Endothelial cell of umbilical vein (primary cell): Measurements from ENCODE around the gene RBM20. TPM values are rescaled to one million over a fixed set of nuclear protein-coding genes. Genes with fewer than 3 reads are reported as not detected.

Experiments used
- BruUV-seq: library from RNA; stranded (reverse); fragments of 400-500 nt; replicated peaks from 2 replicates; lab custom pipeline; 2021; lab: Mats Ljungman, UMichigan
- CTCF ChIA-PET: fragments of 300-600, 350-600 bp; sonication (Branson Sonifier 250); formaldehyde crosslinking; loops from one replicate; lab custom pipeline; 2021; ENCODE audit warnings: antibody characterized with exemption, inconsistent platforms; lab: Charles Lee
- POLR2A ChIA-PET: fragments of 300-600, 350-600 bp; sonication (Branson Sonifier 250); formaldehyde crosslinking; loops from one replicate; lab custom pipeline; 2021; ENCODE audit warnings: antibody characterized with exemption, inconsistent platforms; lab: Charles Lee
- DNase-seq: peaks from one replicate; pipeline ENCODE4 v3.0.0-alpha.2; 2011; ENCODE audit warnings: low read depth, low spot score
- FAIRE-seq: peaks from 2 replicates; lab custom pipeline; 2011; peaks lifted over from hg19 to GRCh38; lab: Jason Lieb, UNC
- H2AFZ ChIP-seq: 2 replicates; pipeline ENCODE4 v1.6.0; 2012; ENCODE audit warnings: low read depth, low read length, control low read depth, inconsistent platforms
- H3K27ac ChIP-seq: 2 replicates; pipeline ENCODE4 v1.5.1; 2011; ENCODE audit warnings: low read depth, mild to moderate bottlenecking, control low read depth, low read length, moderate library complexity; ENCODE audit not compliant: insufficient read depth
- H3K27me3 ChIP-seq, 2 experiments: 2 replicates each; pipeline versions ENCODE4 v1.6.0 to v1.6.1; 2011; ENCODE audit warnings: low read length in 2 of 2, mixed read lengths in 1 of 2; ENCODE audit not compliant: control insufficient read depth in 2 of 2, insufficient read depth in 2 of 2
- H3K36me3 ChIP-seq, 2 experiments: 2 replicates in 1 of 2; 3 replicates in 1 of 2; pipeline ENCODE4 v1.5.1; 2011; ENCODE audit warnings: low read length in 2 of 2, mild to moderate bottlenecking in 1 of 2, moderate library complexity in 1 of 2; ENCODE audit not compliant: control insufficient read depth in 2 of 2, insufficient read depth in 2 of 2; ENCODE audit errors: extremely low read depth in 1 of 2
- H3K4me1 ChIP-seq: 3 replicates; pipeline ENCODE4 v1.5.1; 2011; ENCODE audit warnings: mild to moderate bottlenecking, low read length; ENCODE audit not compliant: control insufficient read depth, insufficient read depth; ENCODE audit errors: extremely low read depth
- H3K4me2 ChIP-seq: 2 replicates; pipeline ENCODE4 v1.6.1; 2011; ENCODE audit warnings: low read length, control low read depth, mixed read lengths; ENCODE audit not compliant: insufficient read depth
- H3K4me3 ChIP-seq, 3 experiments: fragments of 200-600 bp in 1 of 3; sonication (generic), shearing (Covaris generic) in 1 of 3; replicated peaks in 1 of 3; 2 replicates each; pipeline ENCODE4 v1.5.1; 2011 to 2016; ENCODE audit warnings: control low read depth in 3 of 3, low read length in 3 of 3, mild to moderate bottlenecking in 2 of 3, inconsistent platforms in 1 of 3, low read depth in 1 of 3, moderate library complexity in 1 of 3; ENCODE audit not compliant: insufficient read depth in 1 of 3
- H3K79me2 ChIP-seq: 2 replicates; pipeline ENCODE4 v1.6.0; 2012; ENCODE audit warnings: low read length, inconsistent platforms; ENCODE audit not compliant: control insufficient read depth, insufficient read depth
- H3K9ac ChIP-seq: replicated peaks from 2 replicates; pipeline ENCODE3; 2011; ENCODE audit warnings: low read length, control low read depth; ENCODE audit not compliant: insufficient read depth; ENCODE audit errors: extremely low read depth
- H3K9me1 ChIP-seq: replicated peaks from 3 replicates; pipeline ENCODE4 v1.6.0; 2011; ENCODE audit warnings: mild to moderate bottlenecking, low read length; ENCODE audit not compliant: control insufficient read depth, insufficient read depth; ENCODE audit errors: extremely low read depth
- H3K9me3 ChIP-seq: replicated peaks from 2 replicates; pipeline ENCODE4 v1.5.1; 2012; ENCODE audit warnings: low read length, inconsistent platforms; ENCODE audit not compliant: control insufficient read depth, insufficient read depth
- H4K20me1 ChIP-seq: replicated peaks from 2 replicates; pipeline ENCODE3; 2011; ENCODE audit warnings: mild to moderate bottlenecking, low read length; ENCODE audit not compliant: control insufficient read depth, insufficient read depth; ENCODE audit errors: extremely low read depth
- CTCF ChIP-seq, 2 donors: IDR thresholded peaks; 1 replicate in 1 of 2; 2 replicates in 1 of 2; pipeline ENCODE4 v1.5.1; 2011; ENCODE audit warnings: low read length in 2 of 2, mild to moderate bottlenecking in 2 of 2, moderate library complexity in 2 of 2, control low read depth in 1 of 2, inconsistent platforms in 1 of 2, low read depth in 1 of 2; ENCODE audit not compliant: insufficient read depth in 1 of 2; ENCODE audit errors: extremely low read depth in 1 of 2
- EZH2 ChIP-seq: IDR thresholded peaks from 2 replicates; pipeline ENCODE4 v1.6.1; 2012; ENCODE audit warnings: borderline replicate concordance, low read depth, mild to moderate bottlenecking, moderate library complexity, low read length, inconsistent platforms; ENCODE audit not compliant: severe bottlenecking
- FOS ChIP-seq: IDR thresholded peaks from 2 replicates; pipeline ENCODE4 v1.6.1; 2011; ENCODE audit warnings: mild to moderate bottlenecking, low read length, moderate library complexity, borderline replicate concordance; ENCODE audit not compliant: insufficient read depth
- GATA2 ChIP-seq: IDR thresholded peaks from 2 replicates; pipeline ENCODE4 v1.7.0; 2011; ENCODE audit warnings: low read depth, mild to moderate bottlenecking, moderate library complexity, mixed read lengths, low read length; ENCODE audit not compliant: insufficient read length, insufficient read depth
- JUN ChIP-seq: IDR thresholded peaks from 2 replicates; pipeline ENCODE4 v1.6.1; 2011; ENCODE audit warnings: borderline replicate concordance, low read depth; ENCODE audit not compliant: insufficient read length, insufficient read depth
- MAX ChIP-seq: IDR thresholded peaks from 2 replicates; pipeline ENCODE4 v1.6.1; 2011; ENCODE audit not compliant: insufficient read depth, insufficient read length
- MYC ChIP-seq: IDR thresholded peaks from one replicate; pipeline ENCODE4 v1.6.1; 2011; ENCODE audit warnings: mild to moderate bottlenecking, low read depth, low read length
- POLR2A ChIP-seq: IDR thresholded peaks from 2 replicates; pipeline ENCODE4 v1.6.1; 2012; ENCODE audit warnings: low read depth, mild to moderate bottlenecking, control low read depth, low read length
- POLR2AphosphoS5 ChIP-seq: IDR thresholded peaks from 2 replicates; pipeline ENCODE4 v1.6.1; 2012; ENCODE audit warnings: low read depth, mild to moderate bottlenecking, control low read depth, low read length, moderate library complexity; ENCODE audit not compliant: insufficient read depth
- dilution Hi-C: fragments of 300-500 bp; cut with MboI; formaldehyde crosslinking; loops from one replicate; pipeline ENCODE4 v1.15.0; 2019; ENCODE audit warnings: low sequenced_read_pairs; ENCODE audit not compliant: extremely low pct_ligation_motif_present
- intact Hi-C: fragments of 100-400 bp; cut with micrococcal nuclease; formaldehyde crosslinking; loops from one replicate; pipeline ENCODE4 v1.10.0; 2022
- polyA plus RNA-seq, 4 experiments: library from polyadenylated mRNA; depleted of rRNA in 3 of 4; stranded (reverse) in 3 of 4; unstranded in 1 of 4; fragments of >200 nt; gene quantifications; 2 replicates each; pipeline versions ENCODE4 v1.2.1 to v1.2.3, GENCODE V29; 2011 to 2012; ENCODE audit warnings: missing spikeins in 1 of 4
- total RNA-seq: library from RNA; stranded (reverse); gene quantifications from 2 replicates; pipeline ENCODE4 v1.2.3, GENCODE V29; 2021

The RBM20 gene
- total and polyA plus RNA-seq, 2 donors (not counting 3 experiments of a cell fraction or from before 2014, with no cell fraction given), result 0.04 TPM; not detected in 1

DNA sequence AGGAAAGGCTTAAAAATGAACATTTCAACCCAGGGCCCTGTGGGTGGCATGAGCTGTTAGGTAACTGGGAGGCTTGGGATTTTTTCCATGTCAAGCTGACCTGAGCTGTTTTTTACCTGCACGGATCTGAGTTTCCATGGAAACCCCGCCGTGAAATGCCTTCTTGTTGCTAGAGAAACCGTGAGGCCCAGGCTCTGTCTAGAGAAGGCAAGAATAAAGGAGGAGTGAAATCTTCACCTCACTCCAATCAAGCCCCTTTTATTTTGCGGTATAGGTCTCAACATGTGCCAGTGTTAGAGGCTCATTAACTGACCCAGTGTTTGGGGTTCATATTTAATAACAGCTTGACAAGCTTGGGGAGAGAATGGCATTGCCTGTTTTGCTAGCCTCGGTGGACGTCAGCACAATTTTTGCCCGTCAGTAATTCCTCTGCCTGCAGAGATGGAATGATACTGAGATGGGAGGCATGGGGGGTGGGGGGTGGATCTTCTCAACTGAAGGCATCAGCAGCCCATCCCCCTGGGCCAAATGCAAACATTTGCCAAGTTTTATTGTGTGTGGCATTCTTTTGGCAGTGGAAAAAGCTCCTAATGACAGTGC is 178.7 kb downstream of the RBM20 start:
- no peak for DNase-seq
- ChIA-PET POLR2A (no interaction called here), CTCF (interaction anchor here (1.6 kb wide), 1 partner anchor 76 kb away, joined by 5 read pairs; no protein-coding TSS in a partner anchor)
- Histone ChIP-seq H3K4me1 (no peaks in the 10 kb centered on the region), H3K9me3 (no peaks in the 10 kb centered on the region), H3K27me3 (peaks cover 4 to 5% of the 10 kb centered on the region in 2 experiments), H3K79me2 (no peaks in the 10 kb centered on the region), H3K27ac (no peak overlapping the region), H3K4me3 (no peak overlapping the region), H2AFZ (no peak overlapping the region), H4K20me1 (no peaks in the 10 kb centered on the region), H3K9me1 (no peaks in the 10 kb centered on the region), H3K4me2 (no peak overlapping the region), H3K36me3 (no peaks in the 10 kb centered on the region), H3K9ac (no peak overlapping the region)
- no peak for FAIRE-seq
- TF ChIP-seq EZH2 (no peak), POLR2A (no peak), FOS (no peak), JUN (no peak), GATA2 (no peak), MYC (no peak), POLR2AphosphoS5 (no peak), MAX (no peak)
- BruUV-seq, result no TSS peak
- dilution Hi-C loops (no loop called here), intact Hi-C loops (no loop called here)

GRCh38 chr10:110824152-110824441 is 180.0 kb downstream of the RBM20 start:
- CTCF ChIA-PET, result interaction anchor here (1.6 kb wide), 1 partner anchor 77 kb away, joined by 5 read pairs; no protein-coding TSS in a partner anchor

More at GRCh38 chr10:110824152-110824441, 180.0 kb downstream of the RBM20 start:
- POLR2A ChIA-PET, result no interaction called here
- TF ChIP-seq EZH2 (no peak), JUN (no peak), CTCF (IDR thresholded peaks at IDR 0.05; ENCODE audit: extremely low read depth in 1 of 2, insufficient read depth in 1 of 2, low read depth in 1 of 2, low read length in 2 of 2) (no peak), MYC (no peak), FOS (no peak), POLR2AphosphoS5 (no peak), POLR2A (no peak), MAX (no peak), GATA2 (no peak)
- H3K27ac ChIP-seq, result no peak overlapping the region
- FAIRE-seq, result no peak
- no TSS peak for BruUV-seq
- no peaks in the 10 kb centered on the region for H4K20me1 ChIP-seq
- H3K4me3 ChIP-seq, result no peak overlapping the region
- no peaks in the 10 kb centered on the region for H3K36me3 ChIP-seq
- no peaks in the 10 kb centered on the region for H3K9me1 ChIP-seq
- H3K4me2 ChIP-seq, result no peak overlapping the region
- no peak overlapping the region for H3K9ac ChIP-seq
- DNase-seq, result peak; percentile 27
- no peaks in the 10 kb centered on the region for H3K4me1 ChIP-seq
- dilution Hi-C loops (no loop called here), intact Hi-C loops (no loop called here)
- H3K27me3 ChIP-seq, result peaks cover 5 to 7% of the 10 kb centered on the region in 2 experiments
- H3K9me3 ChIP-seq, result no peaks in the 10 kb centered on the region
- no peak overlapping the region for H2AFZ ChIP-seq
- no peaks in the 10 kb centered on the region for H3K79me2 ChIP-seq
